PFSK-1 (cell line): ENCODE data around the gene ARSA.

ENCODE experiments used
- POLR2AphosphoS5 ChIP-seq: IDR thresholded peaks from 2 replicates; pipeline ENCODE4 v1.6.1; 2012; ENCODE audit warnings: low read depth, mild to moderate bottlenecking, control low read depth, low read length, moderate library complexity
- SIN3A ChIP-seq: IDR thresholded peaks from 2 replicates; pipeline ENCODE4 v1.6.1; 2012; ENCODE audit warnings: mild to moderate bottlenecking, low read length, moderate library complexity, borderline replicate concordance; ENCODE audit not compliant: insufficient read depth
- TAF1 ChIP-seq: IDR thresholded peaks from 2 replicates; pipeline ENCODE4 v1.6.1; 2012; ENCODE audit warnings: low read length, control low read depth, borderline replicate concordance; ENCODE audit not compliant: insufficient read depth
- TF ChIP-seq, protein P1 (sequence below), 2 experiments: IDR thresholded peaks; 2 replicates each; pipeline versions ENCODE4 v1.6.1 to v1.8.0; 2011 to 2012; ENCODE audit warnings: low read depth in 2 of 2, low read length in 2 of 2, control low read depth in 1 of 2, inconsistent platforms in 1 of 2, mild to moderate bottlenecking in 1 of 2, moderate library complexity in 1 of 2; ENCODE audit not compliant: insufficient read depth in 1 of 2

DNA sequence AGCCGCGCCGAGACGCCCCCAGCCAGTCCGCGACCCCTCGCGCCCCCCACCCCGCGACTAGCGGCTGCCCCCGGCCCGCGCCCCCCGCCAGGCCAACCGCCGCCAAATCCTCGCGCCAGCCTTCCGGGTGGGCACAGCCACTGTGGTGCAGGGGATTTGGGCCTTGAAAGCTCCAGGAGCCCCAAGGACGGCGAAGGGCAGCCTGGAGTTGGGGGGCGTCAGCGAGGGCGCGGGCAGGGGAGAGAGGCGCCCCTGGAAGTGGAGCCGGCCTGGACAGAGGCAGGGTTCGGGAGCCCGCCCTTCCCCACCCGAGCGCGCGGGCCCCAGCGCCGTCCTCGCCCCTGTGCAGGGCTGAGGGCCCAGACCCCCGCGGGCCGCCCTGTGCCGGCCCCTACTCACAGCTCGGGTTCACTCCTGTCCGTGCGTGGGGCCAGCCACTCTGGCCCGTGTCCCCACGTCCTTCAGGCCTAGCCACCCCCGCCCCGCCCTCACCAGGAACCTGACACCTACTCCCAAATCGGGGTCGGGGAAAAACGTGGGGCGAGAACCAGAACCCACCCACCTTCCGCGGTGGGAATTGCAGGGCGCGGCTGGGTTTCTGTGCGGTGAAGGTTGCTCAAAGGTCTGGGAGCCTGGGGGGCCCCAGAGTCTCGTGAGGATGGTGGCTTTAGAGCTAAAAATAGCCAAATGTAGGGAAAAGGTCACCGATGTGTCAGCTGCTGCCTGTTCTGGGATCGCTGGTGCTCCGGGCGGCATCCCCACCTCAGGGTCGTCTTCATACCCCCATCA lies 49.8 kb downstream of the ARSA start, which contains the start of gene CPT1B:
- TF ChIP-seq POLR2AphosphoS5, result no peak
- TF ChIP-seq SIN3A, result no peak
- no peak for TF ChIP-seq TAF1
- TF ChIP-seq, protein P1, sequence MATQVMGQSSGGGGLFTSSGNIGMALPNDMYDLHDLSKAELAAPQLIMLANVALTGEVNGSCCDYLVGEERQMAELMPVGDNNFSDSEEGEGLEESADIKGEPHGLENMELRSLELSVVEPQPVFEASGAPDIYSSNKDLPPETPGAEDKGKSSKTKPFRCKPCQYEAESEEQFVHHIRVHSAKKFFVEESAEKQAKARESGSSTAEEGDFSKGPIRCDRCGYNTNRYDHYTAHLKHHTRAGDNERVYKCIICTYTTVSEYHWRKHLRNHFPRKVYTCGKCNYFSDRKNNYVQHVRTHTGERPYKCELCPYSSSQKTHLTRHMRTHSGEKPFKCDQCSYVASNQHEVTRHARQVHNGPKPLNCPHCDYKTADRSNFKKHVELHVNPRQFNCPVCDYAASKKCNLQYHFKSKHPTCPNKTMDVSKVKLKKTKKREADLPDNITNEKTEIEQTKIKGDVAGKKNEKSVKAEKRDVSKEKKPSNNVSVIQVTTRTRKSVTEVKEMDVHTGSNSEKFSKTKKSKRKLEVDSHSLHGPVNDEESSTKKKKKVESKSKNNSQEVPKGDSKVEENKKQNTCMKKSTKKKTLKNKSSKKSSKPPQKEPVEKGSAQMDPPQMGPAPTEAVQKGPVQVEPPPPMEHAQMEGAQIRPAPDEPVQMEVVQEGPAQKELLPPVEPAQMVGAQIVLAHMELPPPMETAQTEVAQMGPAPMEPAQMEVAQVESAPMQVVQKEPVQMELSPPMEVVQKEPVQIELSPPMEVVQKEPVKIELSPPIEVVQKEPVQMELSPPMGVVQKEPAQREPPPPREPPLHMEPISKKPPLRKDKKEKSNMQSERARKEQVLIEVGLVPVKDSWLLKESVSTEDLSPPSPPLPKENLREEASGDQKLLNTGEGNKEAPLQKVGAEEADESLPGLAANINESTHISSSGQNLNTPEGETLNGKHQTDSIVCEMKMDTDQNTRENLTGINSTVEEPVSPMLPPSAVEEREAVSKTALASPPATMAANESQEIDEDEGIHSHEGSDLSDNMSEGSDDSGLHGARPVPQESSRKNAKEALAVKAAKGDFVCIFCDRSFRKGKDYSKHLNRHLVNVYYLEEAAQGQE (IDR thresholded peaks at IDR 0.05; ENCODE audit: insufficient read depth in 1 of 2, low read depth in 2 of 2, low read length in 2 of 2), result no peak
